Measurements from ENCODE around the gene NCAPD2. TPM values are rescaled to one million over a fixed set of nuclear protein-coding genes. Genes with fewer than 3 reads are reported as not detected.
A peak's percentile ranks its signal among the peaks of the same experiment; 100 is the strongest.
"Not testable (repeated sequence)": the region's sequence is repeated elsewhere in the genome, so short reads cannot be mapped to it uniquely, and the experiment has no call there.

The NCAPD2 gene
- total RNA-seq, 2 experiments from 2014 or later = 192 to 196 TPM

DNA sequence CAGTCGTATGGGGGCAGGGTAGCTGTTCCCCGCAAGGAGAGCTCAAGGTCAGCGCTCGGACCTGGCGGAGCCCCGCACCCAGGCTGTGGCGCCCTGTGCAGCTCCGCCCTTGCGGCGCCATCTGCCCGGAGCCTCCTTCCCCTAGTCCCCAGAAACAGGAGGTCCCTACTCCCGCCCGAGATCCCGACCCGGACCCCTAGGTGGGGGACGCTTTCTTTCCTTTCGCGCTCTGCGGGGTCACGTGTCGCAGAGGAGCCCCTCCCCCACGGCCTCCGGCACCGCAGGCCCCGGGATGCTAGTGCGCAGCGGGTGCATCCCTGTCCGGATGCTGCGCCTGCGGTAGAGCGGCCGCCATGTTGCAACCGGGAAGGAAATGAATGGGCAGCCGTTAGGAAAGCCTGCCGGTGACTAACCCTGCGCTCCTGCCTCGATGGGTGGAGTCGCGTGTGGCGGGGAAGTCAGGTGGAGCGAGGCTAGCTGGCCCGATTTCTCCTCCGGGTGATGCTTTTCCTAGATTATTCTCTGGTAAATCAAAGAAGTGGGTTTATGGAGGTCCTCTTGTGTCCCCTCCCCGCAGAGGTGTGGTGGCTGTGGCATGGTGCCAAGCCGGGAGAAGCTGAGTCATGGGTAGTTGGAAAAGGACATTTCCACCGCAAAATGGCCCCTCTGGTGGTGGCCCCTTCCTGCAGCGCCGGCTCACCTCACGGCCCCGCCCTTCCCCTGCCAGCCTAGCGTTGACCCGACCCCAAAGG lies 41.2 kb downstream of the NCAPD2 start:
- CTCF ChIA-PET = interaction anchor here (0.7 to 2.9 kb wide), 10 partner anchors 19 to 338 kb away, joined by 3 to 11 read pairs (median 3); partner anchors contain the start of gene MLF2

DNA sequence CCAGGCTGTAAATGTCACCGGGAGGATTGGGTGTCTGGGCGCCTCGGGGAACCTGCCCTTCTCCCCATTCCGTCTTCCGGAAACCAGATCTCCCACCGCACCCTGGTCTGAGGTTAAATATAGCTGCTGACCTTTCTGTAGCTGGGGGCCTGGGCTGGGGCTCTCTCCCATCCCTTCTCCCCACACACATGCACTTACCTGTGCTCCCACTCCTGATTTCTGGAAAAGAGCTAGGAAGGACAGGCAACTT lies 41.7 kb downstream of the NCAPD2 start:
- peaks cover 58% of the 10 kb centered on the region for H3K4me1 Mint-ChIP-seq (ENCODE audit: low read depth)
- no peak for DNase-seq
- H3K36me3 Mint-ChIP-seq = peaks cover 67% of the 10 kb centered on the region
- intact Hi-C loops (cut with micrococcal nuclease) = loop anchor here (1.0 to 2.0 kb wide), 6 partner anchors 21 to 317 kb away; partner anchors contain the start of genes CHD4, IFFO1 and USP5
- ChIA-PET CTCF (interaction anchor here (0.8 to 2.9 kb wide), 10 partner anchors 16 to 337 kb away, joined by 3 to 11 read pairs (median 3); partner anchors contain the start of genes CD4 and MLF2), POLR2A (interaction anchor here (0.7 to 6.3 kb wide), 14 partner anchors 12 to 337 kb away, joined by 3 to 54 read pairs (median 12); partner anchors contain the start of genes CD4, CDCA3, COPS7A and IFFO1)
- H3K9me3 Mint-ChIP-seq = no peaks in the 10 kb centered on the region
- H3K27ac Mint-ChIP-seq = peak overlapping the region; percentile 100
- H3K27me3 Mint-ChIP-seq = no peaks in the 10 kb centered on the region
- peak overlapping the region; percentile 96 for H3K4me3 Mint-ChIP-seq

More for the DNA sequence above, 41.2 kb downstream of the NCAPD2 start:
- intact Hi-C loops (cut with micrococcal nuclease) = loop anchor here (1.0 to 2.0 kb wide), 8 partner anchors 22 to 318 kb away; partner anchors contain the start of genes CHD4, IFFO1, MRPL51 and USP5
- no peaks in the 10 kb centered on the region for H3K9me3 Mint-ChIP-seq
- H3K4me3 Mint-ChIP-seq = peak overlapping the region; percentile 96
- DNase-seq = peak; percentile 93
- H3K36me3 Mint-ChIP-seq = peaks cover 72% of the 10 kb centered on the region
- H3K4me1 Mint-ChIP-seq (ENCODE audit: low read depth) = peaks cover 53% of the 10 kb centered on the region
- H3K27ac Mint-ChIP-seq = peak overlapping the region; percentile 100
- no peaks in the 10 kb centered on the region for H3K27me3 Mint-ChIP-seq
- POLR2A ChIA-PET = interaction anchor here (0.7 to 6.3 kb wide), 20 partner anchors 18 to 408 kb away, joined by 3 to 54 read pairs (median 6); partner anchors contain the start of genes C12orf57, CD4, CDCA3 and COPS7A

DNA sequence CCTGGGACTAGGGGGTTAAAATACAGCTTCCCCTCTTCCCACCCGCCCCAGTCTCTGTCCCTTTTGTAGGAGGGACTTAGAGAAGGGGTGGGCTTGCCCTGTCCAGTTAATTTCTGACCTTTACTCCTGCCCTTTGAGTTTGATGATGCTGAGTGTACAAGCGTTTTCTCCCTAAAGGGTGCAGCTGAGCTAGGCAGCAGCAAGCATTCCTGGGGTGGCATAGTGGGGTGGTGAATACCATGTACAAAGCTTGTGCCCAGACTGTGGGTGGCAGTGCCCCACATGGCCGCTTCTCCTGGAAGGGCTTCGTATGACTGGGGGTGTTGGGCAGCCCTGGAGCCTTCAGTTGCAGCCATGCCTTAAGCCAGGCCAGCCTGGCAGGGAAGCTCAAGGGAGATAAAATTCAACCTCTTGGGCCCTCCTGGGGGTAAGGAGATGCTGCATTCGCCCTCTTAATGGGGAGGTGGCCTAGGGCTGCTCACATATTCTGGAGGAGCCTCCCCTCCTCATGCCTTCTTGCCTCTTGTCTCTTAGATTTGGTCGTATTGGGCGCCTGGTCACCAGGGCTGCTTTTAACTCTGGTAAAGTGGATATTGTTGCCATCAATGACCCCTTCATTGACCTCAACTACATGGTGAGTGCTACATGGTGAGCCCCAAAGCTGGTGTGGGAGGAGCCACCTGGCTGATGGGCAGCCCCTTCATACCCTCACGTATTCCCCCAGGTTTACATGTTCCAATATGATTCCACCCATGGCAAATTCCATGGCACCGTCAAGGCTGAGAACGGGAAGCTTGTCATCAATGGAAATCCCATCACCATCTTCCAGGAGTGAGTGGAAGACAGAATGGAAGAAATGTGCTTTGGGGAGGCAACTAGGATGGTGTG lies 42.3 kb downstream of the NCAPD2 start:
- Mint-ChIP-seq H3K4me1 (ENCODE audit: low read depth) (peaks cover 58% of the 10 kb centered on the region), H3K36me3 (peaks cover 61% of the 10 kb centered on the region), H3K27ac (peak overlapping the region; percentile 100), H3K9me3 (no peaks in the 10 kb centered on the region), H3K4me3 (peak overlapping the region; percentile 96), H3K27me3 (no peaks in the 10 kb centered on the region)
- POLR2A ChIA-PET = interaction anchor here (0.7 to 6.3 kb wide), 14 partner anchors 11 to 337 kb away, joined by 3 to 54 read pairs (median 8); partner anchors contain the start of genes CD4, CDCA3, IFFO1 and MRPL51
- no peak for DNase-seq
- CTCF ChIA-PET = interaction anchor here (0.8 to 2.9 kb wide), 11 partner anchors 15 to 336 kb away, joined by 3 to 11 read pairs (median 3); partner anchors contain the start of genes CD4 and MLF2
- intact Hi-C loops (cut with micrococcal nuclease) = loop anchor here (1.0 to 2.0 kb wide), 6 partner anchors 21 to 317 kb away; partner anchors contain the start of genes CHD4, IFFO1 and USP5

- H3K36me3 Mint-ChIP-seq = peaks cover 57% of the 10 kb centered on the region
- POLR2A ChIA-PET = interaction anchor here (0.6 to 6.3 kb wide), 11 partner anchors 16 to 252 kb away, joined by 3 to 54 read pairs (median 14); partner anchors contain the start of genes CD4, IFFO1, MRPL51 and VAMP1
- CTCF ChIA-PET = interaction anchor here (0.6 to 4.2 kb wide), 30 partner anchors 8 to 203 kb away, joined by 3 to 61 read pairs (median 4); partner anchors contain the start of genes CD27, IFFO1, MRPL51 and NOP2
- no peaks in the 10 kb centered on the region for H3K9me3 Mint-ChIP-seq
- H3K27me3 Mint-ChIP-seq = no peaks in the 10 kb centered on the region
- peak; percentile 45 for DNase-seq
- peak overlapping the region; percentile 96 for H3K4me3 Mint-ChIP-seq
- peak overlapping the region; percentile 100 for H3K27ac Mint-ChIP-seq
- intact Hi-C loops (cut with micrococcal nuclease) = no loop called here
- peaks cover 62% of the 10 kb centered on the region for H3K4me1 Mint-ChIP-seq (ENCODE audit: low read depth)
Observed at GRCh38 chr12:6536894-6537579, 43.1 kb downstream of the NCAPD2 start.

- H3K36me3 Mint-ChIP-seq = peaks cover 51% of the 10 kb centered on the region
- H3K9me3 Mint-ChIP-seq, H3K27me3 Mint-ChIP-seq: not testable (repeated sequence)
- peaks cover 61% of the 10 kb centered on the region for H3K4me1 Mint-ChIP-seq (ENCODE audit: low read depth)
- DNase-seq = peak; percentile 90
- CTCF ChIA-PET = interaction anchor here (0.6 to 4.2 kb wide), 28 partner anchors 9 to 204 kb away, joined by 3 to 61 read pairs (median 4); partner anchors contain the start of genes CD27, IFFO1, MRPL51 and NOP2
- POLR2A ChIA-PET = interaction anchor here (0.6 to 6.3 kb wide), 12 partner anchors 10 to 335 kb away, joined by 3 to 54 read pairs (median 7); partner anchors contain the start of genes IFFO1, MRPL51, SPSB2 and VAMP1
- intact Hi-C loops (cut with micrococcal nuclease) = loop anchor here (1.0 kb wide), 1 partner anchor 114 kb away; no protein-coding TSS in a partner anchor
- H3K4me3 Mint-ChIP-seq = peak overlapping the region; percentile 96
- peak overlapping the region; percentile 100 for H3K27ac Mint-ChIP-seq
Observed at GRCh38 chr12:6537580-6538419, 43.9 kb downstream of the NCAPD2 start.

GRCh38 chr12:6538420-6539313 lies 44.8 kb downstream of the NCAPD2 start:
- Mint-ChIP-seq H3K4me1 (ENCODE audit: low read depth) (peaks cover 58% of the 10 kb centered on the region), H3K4me3 (peak overlapping the region; percentile 96), H3K27me3 (no peaks in the 10 kb centered on the region), H3K27ac (peak overlapping the region; percentile 100), H3K9me3 (no peaks in the 10 kb centered on the region), H3K36me3 (peaks cover 47% of the 10 kb centered on the region)
- intact Hi-C loops (cut with micrococcal nuclease) = loop anchor here (1.0 kb wide), 1 partner anchor 115 kb away; no protein-coding TSS in a partner anchor
- DNase-seq = no peak
- ChIA-PET CTCF (interaction anchor here (0.8 to 4.2 kb wide), 21 partner anchors 10 to 205 kb away, joined by 3 to 61 read pairs (median 4); partner anchors contain the start of genes IFFO1, MRPL51 and VAMP1), POLR2A (interaction anchor here (0.6 to 6.3 kb wide), 16 partner anchors 11 to 151 kb away, joined by 3 to 54 read pairs (median 4); partner anchors contain the start of genes IFFO1, MRPL51, VAMP1 and ZNF384)

GRCh38 chr12:6539314-6539682 lies 45.4 kb downstream of the NCAPD2 start:
- ChIA-PET CTCF (interaction anchor here (0.8 to 4.2 kb wide), 12 partner anchors 11 to 146 kb away, joined by 3 to 61 read pairs (median 4); partner anchors contain the start of genes IFFO1 and MRPL51), POLR2A (interaction anchor here (0.7 to 6.3 kb wide), 15 partner anchors 11 to 145 kb away, joined by 3 to 54 read pairs (median 4); partner anchors contain the start of genes IFFO1 and MRPL51)
- Mint-ChIP-seq H3K36me3 (peaks cover 43% of the 10 kb centered on the region), H3K27me3 (no peaks in the 10 kb centered on the region), H3K9me3 (no peaks in the 10 kb centered on the region), H3K4me3 (no peak overlapping the region), H3K27ac (no peak overlapping the region), H3K4me1 (ENCODE audit: low read depth) (peaks cover 58% of the 10 kb centered on the region)
- intact Hi-C loops (cut with micrococcal nuclease) = no loop called here
- no peak for DNase-seq

DNA sequence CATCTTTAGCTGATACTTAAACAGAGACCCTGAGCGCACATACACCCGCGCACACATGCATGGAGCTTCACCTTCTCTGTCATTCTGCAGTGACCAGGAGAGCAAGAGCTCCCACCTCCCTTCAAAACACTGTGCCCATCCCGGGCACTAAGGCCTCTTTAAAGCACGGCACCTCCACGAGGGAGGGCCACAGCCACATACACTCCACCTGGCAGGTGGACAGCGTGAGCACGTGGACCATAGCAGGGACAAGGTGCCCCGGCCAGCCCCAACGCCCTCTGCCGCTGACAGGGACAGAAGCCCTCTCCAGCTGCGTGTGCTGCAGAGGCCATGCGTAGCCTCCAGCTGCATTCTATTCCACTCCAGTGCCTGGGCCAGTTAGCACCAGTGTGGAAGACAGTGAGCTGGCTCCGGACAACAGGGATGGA lies 45.8 kb downstream of the NCAPD2 start:
- peaks cover 43% of the 10 kb centered on the region for H3K36me3 Mint-ChIP-seq
- ChIA-PET POLR2A (interaction anchor here (0.8 to 6.3 kb wide), 14 partner anchors 12 to 145 kb away, joined by 3 to 54 read pairs (median 4); partner anchors contain the start of genes IFFO1 and NOP2), CTCF (interaction anchor here (1.0 to 4.2 kb wide), 10 partner anchors 10 to 146 kb away, joined by 3 to 61 read pairs (median 4); partner anchors contain the start of genes IFFO1 and MRPL51)
- no peak overlapping the region for H3K27ac Mint-ChIP-seq
- H3K9me3 Mint-ChIP-seq = no peaks in the 10 kb centered on the region
- H3K4me3 Mint-ChIP-seq = peak overlapping the region; percentile 51
- H3K4me1 Mint-ChIP-seq (ENCODE audit: low read depth) = peaks cover 58% of the 10 kb centered on the region
- no peaks in the 10 kb centered on the region for H3K27me3 Mint-ChIP-seq
- intact Hi-C loops (cut with micrococcal nuclease) = loop anchor here (1.0 to 5.0 kb wide), 2 partner anchors 15 to 462 kb away; no protein-coding TSS in a partner anchor
- DNase-seq = no peak

All from activated CD4-positive, alpha-beta memory T cell treated with anti-CD3 and anti-CD28 coated beads for 36 hours (primary cell).